Measurements from ENCODE around the gene B4GALNT4. TPM values are rescaled to one million over a fixed set of nuclear protein-coding genes. Genes with fewer than 3 reads are reported as not detected.
"Not testable (repeated sequence)": the region's sequence is repeated elsewhere in the genome, so short reads cannot be mapped to it uniquely, and the experiment has no call there.

Gene B4GALNT4
- total and polyA plus RNA-seq, 7 donors, result 1.4 to 9.1 (median 5.5) TPM; not detected in 1

- 88 to 91% methylated on average over 4 to 5 of the region's 5 CpGs for WGBS, 2 donors
- DNase-seq, result no peak
Measured at GRCh38 chr11:340539-341512, 28.5 kb upstream of the B4GALNT4 start.

GRCh38 chr11:342328-342727, 27.0 kb upstream of the B4GALNT4 start:
- Histone ChIP-seq H3K27me3 (no peaks in the 10 kb centered on the region), H3K36me3 (no peaks in the 10 kb centered on the region), H3K27ac (peak overlapping the region in 1 of 4 donors; percentile 29), H3K9me3 (no peaks in the 10 kb centered on the region), H3K4me1 (no peaks in the 10 kb centered on the region), H3K4me3 (no peak overlapping the region)
- DNase-seq, result peak; percentile 10
- TF ChIP-seq EP300 (IDR thresholded peaks at IDR 0.05) (no peak), POLR2AphosphoS5 (IDR thresholded peaks at IDR 0.05) (no peak), CTCF (IDR thresholded peaks at IDR 0.05) (no peak), POLR2A (IDR thresholded peaks at IDR 0.05) (no peak)
- WGBS, 2 donors, result 75 to 87% methylated on average over 3 of the region's 3 CpGs
- intact Hi-C loops (cut with DNase I), result no loop called here

More at GRCh38 chr11:340539-341512, 28.5 kb upstream of the B4GALNT4 start:
- H3K4me1 ChIP-seq, result peaks cover 0 to 10% (median 5%) of the 10 kb centered on the region in 4 donors
- H3K36me3 ChIP-seq, result no peaks in the 10 kb centered on the region
- no peak overlapping the region for H3K27ac ChIP-seq
- no peaks in the 10 kb centered on the region for H3K9me3 ChIP-seq
- no peak for TF ChIP-seq EP300 (IDR thresholded peaks at IDR 0.05)
- TF ChIP-seq CTCF (IDR thresholded peaks at IDR 0.05), result no peak
- no peak for TF ChIP-seq POLR2AphosphoS5 (IDR thresholded peaks at IDR 0.05)
- TF ChIP-seq POLR2A (IDR thresholded peaks at IDR 0.05), result no peak
- no peaks in the 10 kb centered on the region for H3K27me3 ChIP-seq
- no peak overlapping the region for H3K4me3 ChIP-seq
- intact Hi-C loops (cut with DNase I), result no loop called here

- H3K27ac ChIP-seq, result no peak overlapping the region
- DNase-seq, result peak; percentile 3
- H3K36me3 ChIP-seq, result no peaks in the 10 kb centered on the region
- H3K27me3 ChIP-seq, result no peaks in the 10 kb centered on the region
- no peaks in the 10 kb centered on the region for H3K9me3 ChIP-seq
- H3K4me1 ChIP-seq, result no peaks in the 10 kb centered on the region
- TF ChIP-seq CTCF (IDR thresholded peaks at IDR 0.05) (no peak), POLR2AphosphoS5 (IDR thresholded peaks at IDR 0.05) (no peak), EP300 (IDR thresholded peaks at IDR 0.05) (no peak), POLR2A (IDR thresholded peaks at IDR 0.05) (no peak)
- intact Hi-C loops (cut with DNase I), result no loop called here
- H3K4me3 ChIP-seq, result no peak overlapping the region
- WGBS, 2 donors, result 91 to 96% methylated on average over 11 of the region's 11 CpGs
Measured at GRCh38 chr11:344836-345578, 24.3 kb upstream of the B4GALNT4 start.

- H3K27ac ChIP-seq, result no peak overlapping the region
- H3K27me3 ChIP-seq, result no peaks in the 10 kb centered on the region
- no peaks in the 10 kb centered on the region for H3K9me3 ChIP-seq
- intact Hi-C loops (cut with DNase I), result no loop called here
- WGBS, 2 donors, result 72 to 85% methylated on average over 3 of the region's 3 CpGs
- no peak overlapping the region for H3K4me3 ChIP-seq
- TF ChIP-seq EP300 (IDR thresholded peaks at IDR 0.05), result no peak
- TF ChIP-seq POLR2AphosphoS5 (IDR thresholded peaks at IDR 0.05), result no peak
- no peak for TF ChIP-seq CTCF (IDR thresholded peaks at IDR 0.05)
- H3K36me3 ChIP-seq, result no peaks in the 10 kb centered on the region
- H3K4me1 ChIP-seq, result no peaks in the 10 kb centered on the region
- DNase-seq, result peak; percentile 41
Measured at GRCh38 chr11:346529-346928, 22.8 kb upstream of the B4GALNT4 start.

- WGBS, 2 donors, result 81 to 91% methylated on average over 8 of the region's 8 CpGs
- H3K4me1 ChIP-seq, result peaks cover 0 to 22% (median 21%) of the 10 kb centered on the region in 4 donors
- intact Hi-C loops (cut with DNase I), result not testable (repeated sequence)
Measured at GRCh38 chr11:349270-349954, 19.9 kb upstream of the B4GALNT4 start.

GRCh38 chr11:350033-350722, 19.1 kb upstream of the B4GALNT4 start:
- H3K4me3 ChIP-seq; H3K36me3 ChIP-seq; intact Hi-C loops (cut with DNase I); H3K9me3 ChIP-seq; H3K27me3 ChIP-seq; DNase-seq: not testable (repeated sequence)
- peaks cover 0 to 28% (median 27%) of the 10 kb centered on the region in 4 donors for H3K4me1 ChIP-seq
- WGBS, 2 donors, result 50 to 53% methylated on average over 16 of the region's 16 CpGs
- peak overlapping the region in 1 of 4 donors; percentile 10 for H3K27ac ChIP-seq

More at GRCh38 chr11:349270-349954, 19.9 kb upstream of the B4GALNT4 start:
- not testable (repeated sequence) for H3K27me3 ChIP-seq, H3K27ac ChIP-seq, H3K36me3 ChIP-seq, H3K9me3 ChIP-seq, H3K4me3 ChIP-seq
- DNase-seq, result peak; percentile 43
